ENCODE measurements around the gene ARPC5L. TPM values are rescaled to one million over a fixed set of nuclear protein-coding genes. Genes with fewer than 3 reads are reported as not detected.

Gene ARPC5L
- total and polyA plus RNA-seq, 4 donors = 27.6 to 64.6 (median 47.7) TPM

DNA sequence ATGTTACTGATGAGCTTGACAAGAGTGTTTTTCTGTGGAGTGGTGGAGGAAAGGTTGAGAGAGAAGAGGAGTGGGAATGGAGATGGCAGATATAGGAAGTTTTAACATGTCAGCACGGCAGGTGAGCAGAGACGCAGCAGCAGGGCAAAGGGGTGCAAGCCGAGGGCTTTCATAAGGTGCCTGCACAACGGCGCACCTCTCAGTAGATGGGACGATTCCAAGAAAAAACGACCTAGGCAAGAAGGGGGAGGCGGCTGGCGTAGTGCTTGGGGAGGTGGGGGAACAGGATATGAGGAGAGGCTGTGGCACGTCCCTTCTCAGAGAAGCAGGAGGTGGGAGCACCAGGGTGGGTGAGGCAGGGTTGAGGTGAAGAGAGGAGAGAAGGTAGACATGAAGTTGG, 24.5 kb downstream of the ARPC5L start:
- Histone ChIP-seq H3K27ac (ENCODE audit: low read depth in 1 of 2, low read length in 1 of 2) (no peak overlapping the region), H3K27me3 (ENCODE audit: control insufficient read depth in 3 of 3, insufficient read depth in 3 of 3, low read length in 2 of 3) (no peaks in the 10 kb centered on the region), H3K9me3 (ENCODE audit: control insufficient read depth in 4 of 4, insufficient read depth in 3 of 4, low read length in 3 of 4) (peaks cover 0 to 3% (median 0%) of the 10 kb centered on the region in 4 donors), H3K9ac (ENCODE audit: insufficient read depth in 1 of 2, low read length in 2 of 2) (no peak overlapping the region), H3K36me3 (ENCODE audit: control insufficient read depth in 4 of 4, insufficient read depth in 4 of 4, low read length in 4 of 4) (peaks cover 9 to 64% (median 31%) of the 10 kb centered on the region in 4 donors), H3K4me3 (no peak overlapping the region), H3K4me1 (ENCODE audit: control insufficient read depth in 5 of 5, insufficient read depth in 5 of 5, low read length in 5 of 5) (no peaks in the 10 kb centered on the region)
- TF ChIP-seq, protein P1, sequence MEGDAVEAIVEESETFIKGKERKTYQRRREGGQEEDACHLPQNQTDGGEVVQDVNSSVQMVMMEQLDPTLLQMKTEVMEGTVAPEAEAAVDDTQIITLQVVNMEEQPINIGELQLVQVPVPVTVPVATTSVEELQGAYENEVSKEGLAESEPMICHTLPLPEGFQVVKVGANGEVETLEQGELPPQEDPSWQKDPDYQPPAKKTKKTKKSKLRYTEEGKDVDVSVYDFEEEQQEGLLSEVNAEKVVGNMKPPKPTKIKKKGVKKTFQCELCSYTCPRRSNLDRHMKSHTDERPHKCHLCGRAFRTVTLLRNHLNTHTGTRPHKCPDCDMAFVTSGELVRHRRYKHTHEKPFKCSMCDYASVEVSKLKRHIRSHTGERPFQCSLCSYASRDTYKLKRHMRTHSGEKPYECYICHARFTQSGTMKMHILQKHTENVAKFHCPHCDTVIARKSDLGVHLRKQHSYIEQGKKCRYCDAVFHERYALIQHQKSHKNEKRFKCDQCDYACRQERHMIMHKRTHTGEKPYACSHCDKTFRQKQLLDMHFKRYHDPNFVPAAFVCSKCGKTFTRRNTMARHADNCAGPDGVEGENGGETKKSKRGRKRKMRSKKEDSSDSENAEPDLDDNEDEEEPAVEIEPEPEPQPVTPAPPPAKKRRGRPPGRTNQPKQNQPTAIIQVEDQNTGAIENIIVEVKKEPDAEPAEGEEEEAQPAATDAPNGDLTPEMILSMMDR (IDR thresholded peaks at IDR 0.05; ENCODE audit: control extremely low read depth, extremely low read depth) = no peak
- DNase-seq = no peak
- 90 to 91% methylated on average over 10 of the region's 10 CpGs for WGBS, 2 donors
- ATAC-seq (ENCODE audit: insufficient read depth, low FRiP score) = no peak

DNA sequence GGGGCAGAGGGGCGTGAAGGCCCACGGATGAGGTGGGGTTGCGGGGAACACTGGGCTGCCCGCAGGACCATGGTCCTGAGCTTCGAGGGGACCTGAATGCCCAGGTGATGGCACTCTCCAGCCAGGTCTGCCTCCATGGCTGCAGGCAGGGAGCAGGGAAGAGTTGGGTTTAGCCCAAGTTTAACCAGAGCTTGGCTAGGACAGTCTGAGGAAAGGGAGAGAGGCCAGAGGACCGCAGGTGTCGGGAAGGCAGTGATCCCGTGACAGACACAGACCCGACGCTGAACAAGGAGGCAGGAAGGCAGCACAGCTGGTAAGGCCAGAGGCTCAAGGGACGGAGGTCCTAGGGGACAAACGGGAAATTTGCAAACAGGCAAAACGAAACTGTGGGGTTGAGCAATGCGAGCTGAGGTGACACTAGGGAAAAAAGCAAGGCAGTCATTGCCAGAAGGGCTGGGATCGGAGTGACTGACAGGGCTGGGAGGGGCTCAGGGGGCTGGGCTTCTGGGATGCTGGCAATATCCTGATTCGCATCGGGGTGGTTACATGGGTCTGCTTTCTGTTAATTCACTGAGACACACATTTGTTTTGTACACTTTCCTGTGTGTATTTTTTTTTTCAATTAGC, 25.0 kb downstream of the ARPC5L start:
- TF ChIP-seq, protein P1 (IDR thresholded peaks at IDR 0.05; ENCODE audit: control extremely low read depth, extremely low read depth) = no peak
- ATAC-seq (ENCODE audit: insufficient read depth, low FRiP score) (no peak), DNase-seq (no peak)
- 86 to 91% methylated on average over 17 of the region's 17 CpGs for WGBS, 2 donors
- Histone ChIP-seq H3K9ac (ENCODE audit: insufficient read depth in 1 of 2, low read length in 2 of 2) (no peak overlapping the region), H3K27ac (ENCODE audit: low read depth in 1 of 2, low read length in 1 of 2) (no peak overlapping the region), H3K4me1 (ENCODE audit: control insufficient read depth in 5 of 5, insufficient read depth in 5 of 5, low read length in 5 of 5) (no peaks in the 10 kb centered on the region), H3K36me3 (ENCODE audit: control insufficient read depth in 4 of 4, insufficient read depth in 4 of 4, low read length in 4 of 4) (peaks cover 9 to 59% (median 29%) of the 10 kb centered on the region in 4 donors), H3K4me3 (no peak overlapping the region), H3K9me3 (ENCODE audit: control insufficient read depth in 4 of 4, insufficient read depth in 3 of 4, low read length in 3 of 4) (peaks cover 0 to 3% (median 0%) of the 10 kb centered on the region in 4 donors), H3K27me3 (ENCODE audit: control insufficient read depth in 3 of 3, insufficient read depth in 3 of 3, low read length in 2 of 3) (no peaks in the 10 kb centered on the region)

DNA sequence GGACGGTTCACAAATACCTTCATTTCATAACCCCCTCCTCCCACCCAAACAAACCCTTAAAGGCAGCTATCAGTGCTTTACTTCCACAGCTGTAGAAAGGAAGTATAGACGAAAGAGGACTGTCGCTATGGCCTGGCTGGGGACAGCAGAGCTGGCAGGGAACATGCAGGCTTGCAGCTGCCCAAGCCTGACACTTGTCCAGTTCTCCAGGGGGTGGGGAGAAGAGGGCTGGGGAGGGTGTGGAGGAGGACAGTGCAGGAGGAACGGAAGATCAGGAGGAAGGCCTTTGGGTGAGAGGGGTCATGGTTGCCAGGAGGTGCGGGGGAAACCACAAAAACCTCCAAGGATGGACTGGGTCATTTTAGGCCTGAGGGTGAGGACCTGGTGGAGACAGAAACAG, 25.9 kb downstream of the ARPC5L start:
- TF ChIP-seq, protein P1 (IDR thresholded peaks at IDR 0.05; ENCODE audit: control extremely low read depth, extremely low read depth) = no peak
- no peak overlapping the region for H3K4me3 ChIP-seq
- 85 to 93% methylated on average over 5 of the region's 5 CpGs for WGBS, 2 donors
- DNase-seq (no peak), ATAC-seq (ENCODE audit: insufficient read depth, low FRiP score) (no peak)
- H3K27ac ChIP-seq (ENCODE audit: low read depth in 1 of 2, low read length in 1 of 2) = no peak overlapping the region
- no peaks in the 10 kb centered on the region for H3K27me3 ChIP-seq (ENCODE audit: control insufficient read depth in 3 of 3, insufficient read depth in 3 of 3, low read length in 2 of 3)
- no peaks in the 10 kb centered on the region for H3K4me1 ChIP-seq (ENCODE audit: control insufficient read depth in 5 of 5, insufficient read depth in 5 of 5, low read length in 5 of 5)
- H3K9ac ChIP-seq (ENCODE audit: insufficient read depth in 1 of 2, low read length in 2 of 2) = no peak overlapping the region
- H3K9me3 ChIP-seq (ENCODE audit: control insufficient read depth in 4 of 4, insufficient read depth in 3 of 4, low read length in 3 of 4) = peaks cover 0 to 3% (median 0%) of the 10 kb centered on the region in 4 donors
- peaks cover 11 to 51% (median 29%) of the 10 kb centered on the region in 4 donors for H3K36me3 ChIP-seq (ENCODE audit: control insufficient read depth in 4 of 4, insufficient read depth in 4 of 4, low read length in 4 of 4)

DNA sequence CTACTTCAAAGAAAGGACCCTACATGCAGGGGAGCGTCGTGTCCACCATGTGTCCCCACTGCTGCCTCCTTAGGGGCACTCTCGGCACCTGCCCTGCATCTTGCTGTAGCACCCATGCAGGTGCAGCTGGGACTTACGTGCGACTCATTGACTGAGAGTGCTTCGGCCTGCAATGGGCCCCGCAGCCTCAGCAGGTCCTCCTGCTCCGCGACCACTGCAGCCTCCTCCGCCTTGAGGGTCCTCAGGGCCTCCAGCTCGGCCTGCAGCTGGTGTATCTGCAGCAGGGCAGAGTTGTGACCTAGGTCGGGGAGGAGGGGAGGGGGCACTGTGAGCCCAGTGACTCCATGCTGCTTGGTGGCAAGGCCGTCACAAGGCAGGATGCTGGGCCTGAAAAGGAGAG, 27.1 kb downstream of the ARPC5L start:
- ATAC-seq (ENCODE audit: insufficient read depth, low FRiP score) = no peak
- TF ChIP-seq, protein P1 (IDR thresholded peaks at IDR 0.05; ENCODE audit: control extremely low read depth, extremely low read depth) = no peak
- Histone ChIP-seq H3K4me3 (no peak overlapping the region), H3K9me3 (ENCODE audit: control insufficient read depth in 4 of 4, insufficient read depth in 3 of 4, low read length in 3 of 4) (peaks cover 0 to 3% (median 0%) of the 10 kb centered on the region in 4 donors), H3K36me3 (ENCODE audit: control insufficient read depth in 4 of 4, insufficient read depth in 4 of 4, low read length in 4 of 4) (peaks cover 13 to 58% (median 33%) of the 10 kb centered on the region in 4 donors), H3K27ac (ENCODE audit: low read depth in 1 of 2, low read length in 1 of 2) (no peak overlapping the region), H3K9ac (ENCODE audit: insufficient read depth in 1 of 2, low read length in 2 of 2) (no peak overlapping the region), H3K27me3 (ENCODE audit: control insufficient read depth in 3 of 3, insufficient read depth in 3 of 3, low read length in 2 of 3) (no peaks in the 10 kb centered on the region), H3K4me1 (ENCODE audit: control insufficient read depth in 5 of 5, insufficient read depth in 5 of 5, low read length in 5 of 5) (no peaks in the 10 kb centered on the region)
- no peak for DNase-seq
- 97% methylated on average over 13 of the region's 13 CpGs for WGBS, 2 donors
